Measurements from ENCODE around the gene RAI1.
A peak's percentile ranks its signal among the peaks of the same experiment; 100 is the strongest.

The RAI1 gene

GRCh38 chr17:17757956-17758845, 76.9 kb downstream of the RAI1 start:
- H3K36me3 ChIP-seq (ENCODE audit: control insufficient read depth in 5 of 5, insufficient read depth in 5 of 5, low read length in 5 of 5): no peaks in the 10 kb centered on the region
- no peak overlapping the region for H3K27ac ChIP-seq (ENCODE audit: low read depth, low read length)
- no peak overlapping the region for H3K9ac ChIP-seq (ENCODE audit: low read length in 5 of 5)
- H3K4me1 ChIP-seq (ENCODE audit: control insufficient read depth in 5 of 5, insufficient read depth in 5 of 5, low read length in 5 of 5): peaks cover 0 to 14% (median 7%) of the 10 kb centered on the region in 5 donors
- no peaks in the 10 kb centered on the region for H3K9me3 ChIP-seq (ENCODE audit: control insufficient read depth in 5 of 5, low read length in 5 of 5)
- no peaks in the 10 kb centered on the region for H3K27me3 ChIP-seq (ENCODE audit: control insufficient read depth in 5 of 5, insufficient read depth in 4 of 5, low read length in 5 of 5)
- H3K4me3 ChIP-seq (ENCODE audit: low read depth in 1 of 5, low read length in 5 of 5): no peak overlapping the region

GRCh38 chr17:17758941-17759563, 77.8 kb downstream of the RAI1 start:
- Histone ChIP-seq H3K36me3 (ENCODE audit: control insufficient read depth in 5 of 5, insufficient read depth in 5 of 5, low read length in 5 of 5) (no peaks in the 10 kb centered on the region), H3K9me3 (ENCODE audit: control insufficient read depth in 5 of 5, low read length in 5 of 5) (no peaks in the 10 kb centered on the region), H3K27me3 (ENCODE audit: control insufficient read depth in 5 of 5, insufficient read depth in 4 of 5, low read length in 5 of 5) (no peaks in the 10 kb centered on the region), H3K4me3 (ENCODE audit: low read depth in 1 of 5, low read length in 5 of 5) (no peak overlapping the region), H3K4me1 (ENCODE audit: control insufficient read depth in 5 of 5, insufficient read depth in 5 of 5, low read length in 5 of 5) (peaks cover 0 to 12% (median 8%) of the 10 kb centered on the region in 5 donors), H3K9ac (ENCODE audit: low read length in 5 of 5) (no peak overlapping the region), H3K27ac (ENCODE audit: low read depth, low read length) (no peak overlapping the region)

GRCh38 chr17:17760350-17760749, 79.1 kb downstream of the RAI1 start:
- no peak overlapping the region for H3K9ac ChIP-seq (ENCODE audit: low read length in 5 of 5)
- H3K36me3 ChIP-seq (ENCODE audit: control insufficient read depth in 5 of 5, insufficient read depth in 5 of 5, low read length in 5 of 5): peaks cover 0 to 4% (median 0%) of the 10 kb centered on the region in 5 donors
- H3K9me3 ChIP-seq (ENCODE audit: control insufficient read depth in 5 of 5, low read length in 5 of 5): no peaks in the 10 kb centered on the region
- no peak overlapping the region for H3K4me3 ChIP-seq (ENCODE audit: low read depth in 1 of 5, low read length in 5 of 5)
- H3K27ac ChIP-seq (ENCODE audit: low read depth, low read length): no peak overlapping the region
- no peaks in the 10 kb centered on the region for H3K27me3 ChIP-seq (ENCODE audit: control insufficient read depth in 5 of 5, insufficient read depth in 4 of 5, low read length in 5 of 5)
- H3K4me1 ChIP-seq (ENCODE audit: control insufficient read depth in 5 of 5, insufficient read depth in 5 of 5, low read length in 5 of 5): peaks cover 0 to 12% (median 8%) of the 10 kb centered on the region in 5 donors

GRCh38 chr17:17760872-17761550, 79.8 kb downstream of the RAI1 start:
- Histone ChIP-seq H3K4me1 (ENCODE audit: control insufficient read depth in 5 of 5, insufficient read depth in 5 of 5, low read length in 5 of 5) (peaks cover 0 to 12% (median 8%) of the 10 kb centered on the region in 5 donors), H3K27ac (ENCODE audit: low read depth, low read length) (no peak overlapping the region), H3K9ac (ENCODE audit: low read length in 5 of 5) (no peak overlapping the region), H3K27me3 (ENCODE audit: control insufficient read depth in 5 of 5, insufficient read depth in 4 of 5, low read length in 5 of 5) (no peaks in the 10 kb centered on the region), H3K4me3 (ENCODE audit: low read depth in 1 of 5, low read length in 5 of 5) (no peak overlapping the region), H3K9me3 (ENCODE audit: control insufficient read depth in 5 of 5, low read length in 5 of 5) (no peaks in the 10 kb centered on the region), H3K36me3 (ENCODE audit: control insufficient read depth in 5 of 5, insufficient read depth in 5 of 5, low read length in 5 of 5) (peaks cover 0 to 5% (median 0%) of the 10 kb centered on the region in 5 donors)

GRCh38 chr17:17761894-17762743, 80.9 kb downstream of the RAI1 start:
- H3K27ac ChIP-seq (ENCODE audit: low read depth, low read length): no peak overlapping the region
- peaks cover 0 to 5% (median 0%) of the 10 kb centered on the region in 5 donors for H3K36me3 ChIP-seq (ENCODE audit: control insufficient read depth in 5 of 5, insufficient read depth in 5 of 5, low read length in 5 of 5)
- no peaks in the 10 kb centered on the region for H3K27me3 ChIP-seq (ENCODE audit: control insufficient read depth in 5 of 5, insufficient read depth in 4 of 5, low read length in 5 of 5)
- H3K9ac ChIP-seq (ENCODE audit: low read length in 5 of 5): no peak overlapping the region
- H3K4me3 ChIP-seq (ENCODE audit: low read depth in 1 of 5, low read length in 5 of 5): no peak overlapping the region
- H3K9me3 ChIP-seq (ENCODE audit: control insufficient read depth in 5 of 5, low read length in 5 of 5): no peaks in the 10 kb centered on the region
- H3K4me1 ChIP-seq (ENCODE audit: control insufficient read depth in 5 of 5, insufficient read depth in 5 of 5, low read length in 5 of 5): peaks cover 0 to 12% (median 8%) of the 10 kb centered on the region in 5 donors

- Histone ChIP-seq H3K9ac (ENCODE audit: low read length in 5 of 5) (peak overlapping the region in 1 of 5 donors; percentile 4), H3K4me3 (ENCODE audit: low read depth in 1 of 5, low read length in 5 of 5) (no peak overlapping the region), H3K27me3 (ENCODE audit: control insufficient read depth in 5 of 5, insufficient read depth in 4 of 5, low read length in 5 of 5) (no peaks in the 10 kb centered on the region), H3K36me3 (ENCODE audit: control insufficient read depth in 5 of 5, insufficient read depth in 5 of 5, low read length in 5 of 5) (peaks cover 0 to 5% (median 0%) of the 10 kb centered on the region in 5 donors), H3K9me3 (ENCODE audit: control insufficient read depth in 5 of 5, low read length in 5 of 5) (no peaks in the 10 kb centered on the region), H3K27ac (ENCODE audit: low read depth, low read length) (no peak overlapping the region), H3K4me1 (ENCODE audit: control insufficient read depth in 5 of 5, insufficient read depth in 5 of 5, low read length in 5 of 5) (peaks cover 0 to 12% (median 8%) of the 10 kb centered on the region in 5 donors)
Observed at GRCh38 chr17:17762744-17763105, 81.5 kb downstream of the RAI1 start.

- Histone ChIP-seq H3K4me3 (ENCODE audit: low read depth in 1 of 5, low read length in 5 of 5) (no peak overlapping the region), H3K27me3 (ENCODE audit: control insufficient read depth in 5 of 5, insufficient read depth in 4 of 5, low read length in 5 of 5) (no peaks in the 10 kb centered on the region), H3K9me3 (ENCODE audit: control insufficient read depth in 5 of 5, low read length in 5 of 5) (no peaks in the 10 kb centered on the region), H3K4me1 (ENCODE audit: control insufficient read depth in 5 of 5, insufficient read depth in 5 of 5, low read length in 5 of 5) (peaks cover 0 to 12% (median 8%) of the 10 kb centered on the region in 5 donors), H3K36me3 (ENCODE audit: control insufficient read depth in 5 of 5, insufficient read depth in 5 of 5, low read length in 5 of 5) (peaks cover 0 to 5% (median 0%) of the 10 kb centered on the region in 5 donors), H3K9ac (ENCODE audit: low read length in 5 of 5) (peak overlapping the region in 1 of 5 donors; percentile 4), H3K27ac (ENCODE audit: low read depth, low read length) (no peak overlapping the region)
Observed at GRCh38 chr17:17763136-17763535, 81.9 kb downstream of the RAI1 start.

- Histone ChIP-seq H3K27me3 (ENCODE audit: control insufficient read depth in 5 of 5, insufficient read depth in 4 of 5, low read length in 5 of 5) (no peaks in the 10 kb centered on the region), H3K4me3 (ENCODE audit: low read depth in 1 of 5, low read length in 5 of 5) (no peak overlapping the region), H3K4me1 (ENCODE audit: control insufficient read depth in 5 of 5, insufficient read depth in 5 of 5, low read length in 5 of 5) (peaks cover 0 to 12% (median 10%) of the 10 kb centered on the region in 5 donors), H3K9ac (ENCODE audit: low read length in 5 of 5) (no peak overlapping the region), H3K9me3 (ENCODE audit: control insufficient read depth in 5 of 5, low read length in 5 of 5) (no peaks in the 10 kb centered on the region), H3K36me3 (ENCODE audit: control insufficient read depth in 5 of 5, insufficient read depth in 5 of 5, low read length in 5 of 5) (peaks cover 0 to 5% (median 0%) of the 10 kb centered on the region in 5 donors), H3K27ac (ENCODE audit: low read depth, low read length) (no peak overlapping the region)
Observed at GRCh38 chr17:17763734-17764133, 82.5 kb downstream of the RAI1 start.

- peaks cover 0 to 23% (median 16%) of the 10 kb centered on the region in 5 donors for H3K4me1 ChIP-seq (ENCODE audit: control insufficient read depth in 5 of 5, insufficient read depth in 5 of 5, low read length in 5 of 5)
- no peaks in the 10 kb centered on the region for H3K9me3 ChIP-seq (ENCODE audit: control insufficient read depth in 5 of 5, low read length in 5 of 5)
- H3K9ac ChIP-seq (ENCODE audit: low read length in 5 of 5): no peak overlapping the region
- no peaks in the 10 kb centered on the region for H3K27me3 ChIP-seq (ENCODE audit: control insufficient read depth in 5 of 5, insufficient read depth in 4 of 5, low read length in 5 of 5)
- no peak overlapping the region for H3K27ac ChIP-seq (ENCODE audit: low read depth, low read length)
- H3K36me3 ChIP-seq (ENCODE audit: control insufficient read depth in 5 of 5, insufficient read depth in 5 of 5, low read length in 5 of 5): peaks cover 0 to 5% (median 0%) of the 10 kb centered on the region in 5 donors
- H3K4me3 ChIP-seq (ENCODE audit: low read depth in 1 of 5, low read length in 5 of 5): no peak overlapping the region
Observed at GRCh38 chr17:17765359-17766076, 84.3 kb downstream of the RAI1 start.

All from subcutaneous abdominal adipose tissue (tissue), 5 donors.